NCI-H1048 (cell line): ENCODE measurements around the gene OSM.

ENCODE experiments used
- DNase-seq: peaks from one replicate; lab custom pipeline; 2025; lab: John Stamatoyannopoulos, UW

The OSM gene

DNA sequence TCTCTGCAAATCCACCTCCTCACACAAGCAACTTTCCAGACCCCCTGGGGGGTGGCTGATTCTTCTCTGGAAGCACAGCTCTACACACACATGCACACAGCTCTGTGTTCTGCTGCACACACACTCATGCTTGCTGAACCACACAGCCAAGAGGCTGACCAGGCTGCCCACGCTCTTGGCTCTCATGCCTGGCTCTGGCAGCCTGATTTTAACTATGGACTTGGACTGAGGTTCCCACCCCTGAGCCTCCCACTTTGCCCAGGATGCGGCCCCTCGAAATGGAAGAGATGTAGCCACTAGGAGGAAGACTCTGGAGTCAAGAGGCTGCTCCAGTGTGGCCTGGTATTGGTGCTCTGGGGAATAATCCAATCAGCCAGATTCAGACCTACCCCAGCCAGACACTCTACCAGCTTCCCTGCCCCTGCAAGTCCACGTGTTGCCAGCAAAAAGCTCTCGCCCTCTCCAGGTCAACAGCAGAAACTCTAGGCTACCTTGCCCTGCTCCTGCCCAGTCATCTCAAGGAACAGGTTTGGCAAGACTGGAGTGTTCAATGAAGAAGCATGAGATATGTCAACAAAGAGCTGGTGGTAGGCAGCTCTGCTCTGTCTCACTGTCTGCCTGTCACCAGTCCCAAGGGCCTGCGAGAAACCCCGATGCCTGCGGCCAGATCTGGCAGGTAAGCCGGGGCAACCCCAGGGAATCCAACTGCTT lies 31.5 kb upstream of the OSM start:
- no peak for DNase-seq

DNA sequence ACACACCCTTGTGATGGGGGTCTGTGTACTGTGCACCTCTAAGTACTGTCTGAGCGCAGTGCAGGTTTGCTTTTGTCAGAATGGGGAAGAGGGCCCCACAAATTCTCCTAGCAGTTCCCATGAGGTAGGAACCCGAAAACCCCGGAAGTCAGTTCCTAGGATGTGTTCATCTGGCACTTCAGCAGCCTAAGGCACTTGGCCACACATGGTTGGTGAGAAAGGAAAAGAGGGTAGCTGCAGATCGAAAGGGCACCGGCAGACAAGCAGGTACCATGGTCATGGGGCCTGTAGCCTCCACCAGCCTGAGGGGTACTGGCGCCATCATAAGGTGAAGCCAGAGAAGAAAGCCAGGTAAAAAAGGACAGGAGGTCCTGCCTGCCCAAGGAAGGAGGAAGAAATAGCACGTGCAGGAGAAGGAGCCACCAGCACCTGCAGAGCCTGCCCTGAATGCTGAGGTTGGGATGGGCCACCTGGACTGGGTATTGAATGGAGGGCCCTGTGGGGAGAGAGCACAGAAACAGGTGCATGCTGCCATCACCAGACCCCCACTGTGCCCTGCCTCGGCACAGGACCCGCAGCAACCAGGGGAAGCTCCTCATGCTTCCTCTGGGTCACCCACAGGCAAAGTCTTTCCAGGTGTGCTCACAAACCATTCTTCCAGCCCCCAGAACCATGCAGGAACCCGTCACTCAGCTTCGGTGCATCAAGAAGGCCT lies 30.8 kb upstream of the OSM start:
- no peak for DNase-seq

DNA sequence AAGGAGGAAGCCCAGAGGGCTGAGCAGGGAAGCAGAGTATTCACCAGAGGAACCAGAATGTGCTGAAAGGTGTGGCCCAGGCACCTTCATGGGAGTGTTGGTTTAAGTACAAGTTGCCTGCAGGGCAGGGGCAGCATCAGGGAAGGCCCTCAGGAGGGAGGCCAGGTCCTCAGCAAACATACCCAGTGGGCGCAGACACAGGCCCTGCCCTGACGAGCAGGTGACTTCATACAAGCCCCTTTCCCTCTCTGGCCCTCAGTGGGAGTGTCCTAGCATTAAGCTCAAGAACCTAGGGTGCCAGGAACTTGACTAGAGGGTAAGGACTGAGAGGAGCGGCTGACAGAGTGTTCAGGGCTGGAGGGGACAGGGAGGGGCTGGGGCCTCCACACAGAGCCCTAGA lies 30.2 kb upstream of the OSM start:
- no peak for DNase-seq

DNA sequence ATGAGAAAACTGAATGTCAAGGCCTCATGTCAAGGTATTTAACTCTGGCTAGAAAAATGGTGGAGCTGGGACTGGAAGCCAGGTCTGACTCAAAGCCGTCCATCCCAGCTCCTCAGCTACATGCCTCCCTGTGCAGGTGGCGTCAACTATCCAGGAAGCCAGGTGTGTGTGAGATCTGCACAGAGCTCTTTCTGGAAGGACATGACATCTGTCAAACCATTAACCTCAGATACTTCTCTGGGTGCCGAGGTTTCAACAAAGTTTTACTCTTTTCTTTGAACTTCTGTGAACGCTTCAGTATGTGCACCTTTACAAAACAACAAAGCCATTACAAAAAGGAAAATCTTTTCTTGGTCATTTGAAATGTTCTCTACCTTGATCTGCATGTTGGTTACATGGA lies 29.7 kb upstream of the OSM start:
- DNase-seq: no peak

DNA sequence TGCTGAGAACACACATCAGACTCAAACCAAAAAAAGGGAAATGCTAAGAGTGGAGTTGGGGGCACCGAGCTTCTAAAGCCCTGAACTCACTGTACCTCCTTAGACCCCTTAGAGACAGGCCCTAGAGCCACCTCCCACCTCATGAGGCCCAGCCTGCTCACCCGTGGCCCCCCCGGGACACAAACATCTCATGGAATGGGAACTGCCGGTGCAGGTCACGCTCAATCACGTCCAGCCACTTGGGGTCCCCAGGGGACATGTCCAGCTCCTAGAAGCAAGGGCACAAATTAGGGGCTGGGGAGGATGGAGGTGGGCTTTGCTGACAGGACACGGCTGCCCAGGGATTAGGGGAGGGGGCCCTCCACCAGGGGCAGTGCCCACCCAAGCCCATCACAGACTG lies 28.9 kb upstream of the OSM start:
- DNase-seq: no peak

DNA sequence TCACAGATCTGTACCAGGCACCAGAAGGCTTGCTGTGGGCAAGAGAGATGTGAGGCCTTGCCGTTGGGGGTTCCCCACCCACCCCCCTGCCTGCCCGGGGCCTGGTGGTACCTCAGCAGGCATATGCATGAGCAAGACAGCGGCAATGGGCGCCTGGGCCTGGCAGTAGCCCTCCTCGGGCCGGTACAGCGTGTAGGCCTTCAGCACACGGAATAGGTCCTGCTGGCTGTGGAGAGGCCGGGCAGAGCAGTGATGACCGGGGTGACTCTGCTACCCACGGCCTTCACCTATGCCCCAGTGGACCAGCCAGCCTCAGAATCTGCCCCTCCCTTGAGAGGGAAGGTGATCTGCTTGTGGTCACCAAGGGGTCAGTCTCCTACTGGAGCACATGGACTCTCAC lies 28.2 kb upstream of the OSM start:
- DNase-seq: no peak

DNA sequence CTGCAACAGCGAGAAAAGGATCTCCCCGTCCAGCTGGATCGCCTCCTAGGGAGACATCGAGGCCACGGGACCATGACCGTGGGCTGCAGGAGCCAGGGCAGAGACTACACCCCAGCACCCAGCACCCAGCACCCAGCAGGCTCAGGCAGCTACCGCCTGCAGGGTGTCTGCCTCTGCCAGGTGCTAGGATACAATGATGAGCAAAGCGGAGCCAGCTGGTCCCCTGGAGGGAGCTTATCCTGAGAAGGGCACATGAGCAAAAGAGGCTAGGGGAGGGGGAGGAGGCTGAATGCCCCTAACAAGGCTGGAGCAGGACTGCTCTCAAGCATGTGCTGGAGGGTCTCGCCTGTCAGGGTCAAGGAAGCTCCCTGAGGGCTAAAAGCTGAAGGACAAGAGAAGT lies 27.4 kb upstream of the OSM start:
- DNase-seq: no peak

DNA sequence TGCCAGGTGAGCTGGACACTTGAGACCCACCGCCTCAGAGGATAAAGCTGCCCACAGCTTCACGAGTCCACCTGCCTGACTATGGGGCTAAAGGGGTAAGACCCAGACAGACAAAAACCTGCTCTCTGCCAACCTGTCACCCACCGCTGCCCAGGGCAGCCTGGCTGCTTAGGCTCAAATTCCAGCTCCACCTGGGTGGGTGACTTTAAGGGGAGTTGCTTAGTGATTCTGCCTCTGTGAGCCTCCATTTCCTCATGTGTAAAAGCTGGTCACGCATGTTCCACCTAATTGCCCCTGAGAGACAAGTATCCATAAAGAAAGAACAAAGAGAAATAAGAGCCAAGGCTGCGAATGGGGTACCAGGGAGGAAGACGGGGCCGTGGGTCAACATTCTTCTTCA lies 26.4 kb upstream of the OSM start:
- DNase-seq: no peak

DNA sequence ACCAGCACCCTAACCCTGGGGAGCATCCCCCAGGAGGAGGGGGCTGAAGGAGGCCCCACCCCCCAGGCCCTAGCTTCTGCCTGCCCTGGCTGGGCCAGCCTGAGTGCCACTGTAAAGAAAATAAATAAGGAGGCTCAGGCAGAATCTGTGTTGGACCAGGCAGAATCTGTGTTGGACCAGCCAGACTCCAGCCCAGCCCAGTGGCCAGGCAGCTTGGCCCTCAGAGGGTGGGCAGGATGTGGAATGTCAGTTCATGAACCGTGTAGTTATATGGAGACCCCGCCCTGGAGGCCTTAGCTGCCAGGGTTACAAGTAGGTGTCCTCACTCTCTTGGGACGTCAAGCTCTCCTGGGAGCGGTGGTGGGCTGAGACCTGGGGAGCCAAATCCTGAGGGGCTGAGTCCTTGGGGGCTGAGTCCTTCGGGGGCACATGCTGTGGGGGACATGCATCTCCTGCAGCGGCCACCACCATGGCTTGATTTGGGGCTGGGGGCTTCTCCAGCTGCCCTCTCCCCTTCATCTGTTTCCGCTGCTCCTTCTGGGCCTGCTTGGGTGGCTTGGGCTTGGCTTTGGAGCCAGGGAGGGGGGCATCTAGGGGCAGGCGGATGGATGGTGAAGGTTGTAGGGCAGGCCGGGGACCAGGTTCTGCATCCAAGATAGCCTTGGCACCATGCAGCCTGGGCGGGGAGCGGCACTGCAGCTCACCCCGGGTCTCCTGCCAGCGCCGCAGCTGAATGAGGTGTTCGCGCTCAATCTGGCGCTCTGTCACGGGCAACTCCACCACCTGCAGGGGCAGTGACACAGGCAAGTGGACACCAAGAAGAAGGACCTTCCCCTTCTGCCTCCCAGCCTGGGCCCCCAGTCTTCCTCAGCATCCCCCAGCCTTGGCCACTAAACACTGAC lies 25.7 kb upstream of the OSM start:
- no peak for DNase-seq

DNA sequence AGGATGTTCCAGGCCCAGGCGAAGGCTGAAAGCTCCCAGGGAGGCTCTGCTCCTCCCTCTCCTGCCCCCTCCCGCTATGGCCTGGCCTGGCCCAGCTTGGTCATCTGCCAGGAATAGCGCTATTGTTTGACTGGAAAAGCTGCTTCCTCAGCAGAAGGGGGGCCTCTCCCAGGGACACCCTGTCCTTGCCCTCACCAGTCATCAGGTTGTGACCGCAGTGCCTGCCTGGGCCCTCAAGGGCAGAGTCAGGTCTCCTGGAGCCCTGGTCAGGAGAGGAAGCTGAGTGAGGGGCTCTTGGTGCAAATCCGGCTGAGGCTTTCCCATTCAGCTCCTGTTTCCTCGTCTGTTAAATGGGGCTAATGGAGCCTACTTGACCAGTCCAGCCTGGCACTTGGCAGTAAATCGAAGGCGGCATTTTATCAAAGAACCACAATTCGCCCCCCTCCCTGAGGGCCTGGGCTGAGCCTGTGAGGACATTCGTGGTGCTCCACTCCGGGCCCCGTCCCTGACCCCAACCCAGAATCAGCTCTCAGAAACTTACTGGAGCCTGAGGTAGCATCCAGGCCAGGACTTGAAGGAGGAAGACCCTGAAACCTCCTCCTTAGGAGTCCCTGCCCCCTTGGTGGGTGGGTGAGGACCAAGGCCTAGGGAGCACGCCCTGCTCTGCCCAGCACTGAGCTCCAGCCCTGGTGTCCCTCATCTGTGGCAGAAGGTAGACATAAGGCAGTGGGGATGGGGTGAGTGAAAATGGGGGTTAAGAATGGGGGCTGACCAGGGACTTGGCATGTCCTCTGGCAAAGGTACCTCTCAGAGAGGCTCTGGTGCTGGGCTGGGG lies 24.6 kb upstream of the OSM start:
- DNase-seq: no peak

DNA sequence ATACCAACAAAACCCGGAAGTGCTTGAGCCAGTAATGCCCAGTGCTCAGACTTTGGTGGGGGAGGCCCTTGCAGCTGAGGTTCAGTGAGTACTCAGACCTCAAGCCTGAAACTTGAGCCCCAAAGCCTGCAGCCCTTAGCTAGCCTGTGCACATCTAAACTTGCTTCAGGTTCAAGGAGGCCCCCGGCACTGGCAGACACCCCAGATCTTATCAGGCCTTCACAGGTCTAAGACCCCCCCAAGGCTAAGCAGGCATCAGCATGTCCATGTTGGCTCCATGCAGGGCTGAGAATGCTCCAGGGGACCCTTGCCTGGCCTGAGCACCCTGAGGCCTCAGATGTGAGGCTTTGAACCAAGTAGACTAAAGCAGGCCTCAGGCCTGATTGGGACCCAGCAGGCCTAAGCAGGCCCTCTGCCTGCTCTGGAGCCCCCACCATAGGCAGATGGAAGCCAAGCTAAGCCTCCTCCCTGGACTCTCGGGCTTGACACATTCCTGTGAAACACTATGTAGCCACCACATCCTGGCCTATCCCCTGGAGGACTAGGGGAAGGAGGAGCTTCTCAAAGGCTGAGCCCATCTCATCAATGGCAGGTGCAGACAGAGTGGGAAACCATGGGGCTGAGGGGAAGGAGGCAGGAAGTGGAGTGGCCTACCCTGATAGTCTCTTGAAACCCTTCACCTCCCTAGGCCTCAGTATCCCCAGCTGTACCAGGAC lies 23.8 kb upstream of the OSM start:
- no peak for DNase-seq

DNA sequence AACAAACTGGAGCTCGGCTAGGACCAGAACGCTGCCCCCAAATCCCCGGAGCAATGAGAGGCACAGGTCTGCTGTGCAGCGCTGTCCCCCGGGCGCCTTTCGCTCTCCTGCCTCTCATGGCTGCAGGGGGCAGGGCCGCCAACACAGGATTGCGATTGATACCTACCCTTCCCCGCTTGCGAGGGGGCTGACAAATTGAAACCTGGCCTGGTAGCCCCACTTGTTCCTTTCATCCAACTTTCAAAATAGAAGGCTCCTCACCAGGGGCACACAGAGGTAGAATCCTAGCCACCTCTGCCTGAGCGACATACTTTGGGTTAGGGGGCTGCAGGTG lies 23.3 kb upstream of the OSM start:
- no peak for DNase-seq

DNA sequence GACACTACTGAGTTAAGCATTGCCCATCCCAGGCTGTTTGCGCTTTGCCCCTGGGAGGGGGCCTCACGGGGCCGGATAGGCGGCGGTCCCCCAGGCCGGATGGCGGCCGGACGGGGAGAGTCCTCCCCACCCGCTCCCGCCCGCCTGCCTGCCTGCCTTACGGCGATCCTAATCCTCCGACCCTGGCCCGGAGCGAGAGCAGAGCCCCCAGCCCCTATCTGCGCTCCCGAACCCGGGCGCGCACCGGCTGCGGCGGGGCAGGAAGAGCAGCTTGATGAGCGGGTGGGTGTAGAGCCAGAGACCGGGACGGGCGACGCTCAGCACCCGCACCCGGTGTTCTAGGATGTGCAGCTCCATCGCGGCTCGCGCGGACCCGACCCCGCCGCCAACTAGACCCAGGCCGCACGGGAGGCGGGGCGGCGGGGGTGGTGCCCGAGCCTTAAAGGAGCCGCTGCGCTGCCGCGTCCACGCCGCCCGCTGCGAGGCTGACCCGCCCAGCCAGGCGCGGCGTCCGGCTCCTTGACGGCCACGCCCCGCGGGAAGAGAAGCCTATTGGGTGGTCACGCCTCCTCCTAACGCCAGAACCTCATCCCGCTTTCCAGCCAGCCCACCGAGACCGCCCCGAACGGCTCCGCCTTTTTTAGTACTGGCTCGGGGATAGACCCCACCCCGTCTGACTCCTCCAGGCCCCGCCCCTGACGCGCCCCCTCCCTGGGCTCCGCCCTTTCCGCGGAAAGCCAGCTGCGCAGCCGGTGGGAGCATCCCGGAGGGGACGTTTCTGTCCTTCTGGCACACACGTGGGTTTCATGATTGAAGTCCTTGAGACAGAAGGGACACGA lies 22.7 kb upstream of the OSM start, which contains the start of gene CASTOR1:
TSS of gene CASTOR1 (minus strand) at position 365 of the 839 bp plus-strand sequence. CDS start at position 357, 8 bp downstream.
- DNase-seq: peak; percentile 94

DNA sequence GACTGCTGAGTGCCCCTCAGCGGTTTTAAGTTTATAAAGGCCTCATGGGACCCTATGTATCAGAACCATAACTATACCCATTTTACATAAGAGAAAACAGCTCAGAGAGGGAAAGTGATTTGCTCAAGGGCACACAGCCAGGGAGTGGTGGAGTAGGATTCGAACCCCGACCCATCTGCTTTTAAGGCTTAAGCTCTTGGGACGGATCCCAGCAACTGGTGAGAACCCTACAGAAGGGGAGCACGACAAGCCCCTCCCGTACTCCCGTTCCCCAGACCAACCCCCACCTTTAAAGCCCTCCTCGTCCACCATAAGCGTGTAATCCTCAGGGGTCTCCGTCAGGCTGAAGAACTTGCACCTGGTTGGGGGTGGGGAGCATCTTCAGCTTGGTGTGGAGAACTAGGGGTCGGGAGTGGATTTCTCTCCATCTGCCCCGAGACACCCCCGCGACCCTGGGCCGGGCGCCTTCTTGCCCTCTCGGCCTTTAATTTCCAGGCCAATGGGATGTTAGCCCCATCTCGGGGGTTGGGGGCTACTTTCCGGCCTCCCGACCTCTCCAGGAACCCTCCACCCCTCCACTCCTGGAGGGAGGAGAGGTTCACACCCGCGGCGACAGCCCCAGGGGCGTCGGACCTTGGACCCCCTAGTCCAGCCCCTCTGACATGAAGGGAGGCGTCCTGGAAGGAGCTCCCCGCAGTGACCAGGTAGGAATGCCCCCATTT lies 21.9 kb upstream of the OSM start:
- DNase-seq: no peak

DNA sequence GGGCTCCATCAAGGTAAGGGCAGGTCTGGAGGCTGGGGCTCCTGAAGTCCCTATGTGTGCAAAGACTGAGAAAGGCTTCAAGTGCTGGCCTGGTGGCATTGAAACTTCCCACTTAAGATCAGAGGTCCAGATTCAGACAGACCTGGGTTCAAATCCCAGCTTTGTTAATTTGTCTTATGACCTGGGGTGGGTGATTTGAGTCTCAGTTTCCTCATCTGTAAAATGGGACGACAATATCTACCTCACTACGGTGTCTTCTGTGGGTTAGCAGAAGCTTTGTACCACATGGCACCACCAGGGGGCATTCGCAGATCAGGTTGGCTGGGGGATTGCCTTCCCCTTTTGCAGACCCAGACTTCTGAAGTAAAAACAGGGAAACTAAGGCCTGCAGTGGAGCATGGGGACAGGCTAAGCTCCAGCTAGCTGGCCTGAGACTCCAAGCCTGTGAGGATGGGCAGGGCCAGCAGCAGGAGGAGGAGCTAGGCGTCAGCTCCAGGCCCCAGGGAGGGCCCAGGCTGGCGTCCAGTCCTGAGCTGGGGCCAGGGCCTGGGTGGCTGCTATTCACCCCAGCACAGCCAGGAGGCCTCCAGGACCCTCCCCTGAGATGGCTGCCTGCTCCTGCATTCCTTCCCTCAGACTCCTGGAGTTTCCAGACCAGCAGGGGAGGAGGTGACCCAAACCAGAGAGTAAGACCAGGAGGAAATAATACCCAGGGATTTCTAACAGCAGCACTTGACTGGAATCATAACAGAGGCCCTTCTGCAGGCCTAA lies 21.2 kb upstream of the OSM start:
- DNase-seq: peak; percentile 48

DNA sequence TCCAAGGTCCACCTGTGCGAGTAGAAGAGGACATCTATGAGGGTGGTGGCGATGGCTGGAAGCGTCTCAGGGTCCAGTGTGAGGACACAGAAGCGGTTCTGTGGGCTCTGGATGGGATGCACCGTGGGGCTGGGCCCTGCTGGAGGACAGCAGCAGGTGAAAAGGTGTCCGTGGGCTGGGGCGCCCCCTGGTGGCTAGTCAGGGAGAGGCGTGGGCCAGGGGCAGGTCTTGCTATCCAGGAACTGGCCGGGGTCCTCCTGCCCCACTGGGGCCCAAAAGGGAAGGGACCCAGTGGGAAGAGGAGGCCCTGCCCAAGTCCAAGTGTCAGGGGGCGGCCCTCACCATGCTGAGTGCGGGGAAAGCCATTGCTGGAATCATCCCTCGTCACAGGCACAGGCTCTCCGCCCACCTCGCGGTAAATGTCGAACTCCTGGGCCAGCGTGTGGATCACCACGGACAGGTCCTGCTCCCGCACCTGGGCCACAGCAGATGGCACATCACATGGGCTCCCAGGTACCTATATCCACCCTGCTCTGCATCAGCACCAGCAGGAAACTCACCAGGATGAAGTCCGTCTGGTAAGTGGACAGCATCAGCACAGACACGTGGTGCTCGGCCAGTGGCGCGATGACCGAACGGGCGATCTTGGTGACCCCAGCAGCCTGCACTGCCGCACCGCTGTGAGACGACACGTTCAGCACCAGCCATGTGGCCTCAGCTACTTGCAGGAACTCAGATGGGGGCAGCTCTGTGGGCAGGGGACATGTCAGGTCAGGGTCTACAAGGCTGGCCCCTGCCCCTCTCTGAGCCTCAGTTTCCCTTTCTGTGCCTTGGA lies 20.4 kb upstream of the OSM start:
- DNase-seq: no peak

DNA sequence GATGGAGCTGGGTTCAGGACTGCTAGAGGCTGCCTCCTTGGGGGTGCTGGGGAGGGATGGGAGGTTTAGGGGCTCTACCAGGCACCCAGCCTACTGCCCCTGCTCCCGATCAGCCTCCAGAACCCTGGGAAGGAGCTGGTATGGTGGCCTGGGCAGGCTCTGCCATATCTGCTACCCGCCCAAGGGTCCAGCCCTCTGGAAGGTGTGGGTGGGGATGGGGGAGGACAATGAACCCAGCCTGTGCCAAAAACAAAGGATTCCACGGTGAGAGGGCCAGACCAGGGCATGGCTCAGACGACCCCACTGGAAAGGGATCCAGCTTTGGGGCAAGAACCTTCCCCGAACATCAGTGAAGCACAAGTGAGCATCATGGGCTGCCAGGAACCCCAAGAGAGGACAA lies 19.7 kb upstream of the OSM start:
- DNase-seq: no peak

DNA sequence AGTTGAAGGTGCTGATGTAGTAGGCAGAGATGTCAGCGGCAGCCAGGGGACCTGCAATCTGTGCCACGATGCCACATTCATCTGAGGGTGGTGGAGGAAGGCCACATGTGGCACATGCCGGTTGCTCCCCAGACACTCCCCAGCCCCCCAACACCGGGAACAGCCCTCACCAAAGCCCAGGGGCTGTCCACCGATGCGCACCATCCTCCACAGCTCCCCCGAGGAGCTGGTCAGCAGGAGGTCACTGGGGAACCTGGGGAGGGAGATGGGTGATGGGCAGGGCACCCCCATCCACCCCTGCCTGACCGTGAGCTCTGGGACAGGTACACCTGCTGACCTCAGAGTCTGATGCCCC lies 19.2 kb upstream of the OSM start:
- DNase-seq: no peak
